Panc1 (cell line): ENCODE measurements around the gene SEPTIN8. TPM values are rescaled to one million over a fixed set of nuclear protein-coding genes. Genes with fewer than 3 reads are reported as not detected.

Source experiments
- ATAC-seq: fragments of 200-7000 bp; cut with Tn5 transposase; 2 replicates; pipeline ENCODE4 v1.9.1; 2020; ENCODE audit warnings: mild to moderate bottlenecking, moderate library complexity
- BruUV-seq: library from RNA; stranded (reverse); fragments of 400-500 nt; replicated peaks from 2 replicates; lab custom pipeline; 2021; lab: Mats Ljungman, UMichigan
- CTCF ChIA-PET: fragments of 300-600 bp; sonication (Branson Sonifier 250); formaldehyde crosslinking; loops from one replicate; lab custom pipeline; 2022; ENCODE audit warnings: antibody characterized with exemption; lab: Charles Lee
- POLR2A ChIA-PET: fragments of 300-600 bp; sonication (Branson Sonifier 250); formaldehyde crosslinking; loops from one replicate; lab custom pipeline; 2022; ENCODE audit warnings: antibody characterized with exemption; lab: Charles Lee
- DNase-seq: peaks from one replicate; pipeline ENCODE4 v3.0.0-alpha.2; 2010; ENCODE audit warnings: low read depth, low spot score
- H3K27ac ChIP-seq: 2 replicates; pipeline ENCODE4 v1.5.1; 2011; ENCODE audit warnings: mild to moderate bottlenecking, low read length, inconsistent platforms
- H3K27me3 ChIP-seq: fragments of 200-500 bp; sonication (Bioruptor generic); 2 replicates; pipeline ENCODE4 v1.6.0; 2014; ENCODE audit warnings: low read length, inconsistent platforms; ENCODE audit not compliant: control insufficient read depth, insufficient read depth
- H3K36me3 ChIP-seq: fragments of 200-500 bp; sonication (Bioruptor generic); 2 replicates; pipeline ENCODE4 v1.5.1; 2014; ENCODE audit warnings: inconsistent platforms, mild to moderate bottlenecking, low read length, moderate library complexity; ENCODE audit not compliant: control insufficient read depth, insufficient read depth
- H3K4me1 ChIP-seq: 2 replicates; pipeline ENCODE4 v1.5.1; 2011; ENCODE audit warnings: inconsistent platforms, mild to moderate bottlenecking, low read length, moderate library complexity; ENCODE audit not compliant: control insufficient read depth, insufficient read depth
- H3K4me3 ChIP-seq, 2 experiments: 2 replicates each; pipeline ENCODE4 v1.5.1; 2011 to 2012; ENCODE audit warnings: low read depth in 2 of 2, low read length in 2 of 2, mild to moderate bottlenecking in 2 of 2, inconsistent platforms in 1 of 2, moderate library complexity in 1 of 2
- H3K9me3 ChIP-seq: fragments of 200-500 bp; sonication (Bioruptor generic); 2 replicates; pipeline ENCODE4 v1.5.1; 2014; ENCODE audit warnings: low read depth, mild to moderate bottlenecking, inconsistent platforms, low read length, moderate library complexity; ENCODE audit not compliant: control insufficient read depth, insufficient read depth
- POLR2AphosphoS5 ChIP-seq: IDR thresholded peaks from 2 replicates; pipeline ENCODE4 v1.6.1; 2012; ENCODE audit warnings: mild to moderate bottlenecking, low read depth, low read length, moderate library complexity
- SIN3A ChIP-seq: IDR thresholded peaks from 2 replicates; pipeline ENCODE4 v1.6.1; 2012; ENCODE audit warnings: low read depth, mild to moderate bottlenecking, low read length, moderate library complexity, borderline replicate concordance; ENCODE audit not compliant: insufficient read depth
- TCF7L2 ChIP-seq: IDR thresholded peaks from 2 replicates; pipeline ENCODE4 v1.6.1; 2011; ENCODE audit warnings: mild to moderate bottlenecking, low read depth, low read length, inconsistent platforms
- in situ Hi-C: cut with HindIII; loops from 2 replicates; pipeline ENCODE4 v1.10.0; 2016; ENCODE audit warnings: low sequenced_read_pairs, low pct_unique_long_range_greater_than_20kb
- intact Hi-C: fragments of 100-400 bp; cut with micrococcal nuclease; formaldehyde crosslinking; loops from one replicate; pipeline ENCODE4 v1.10.0; 2022; ENCODE audit not compliant: unreplicated experiment
- total RNA-seq: library from RNA; stranded (reverse); gene quantifications from one replicate; pipeline ENCODE4 v1.2.1, GENCODE V29; 2021; ENCODE audit not compliant: unreplicated experiment
- TF ChIP-seq, protein P1 (sequence below): fragments of 450-650 bp; IDR thresholded peaks from 2 replicates; pipeline ENCODE4 v1.5.1; 2017; ENCODE audit warnings: mild to moderate bottlenecking
- TF ChIP-seq, protein P2 (sequence below), 2 experiments: IDR thresholded peaks; 2 replicates each; pipeline ENCODE4 v1.6.1; 2011 to 2012; ENCODE audit warnings: low read depth in 2 of 2, control low read depth in 1 of 2, low read length in 1 of 2, mild to moderate bottlenecking in 1 of 2, moderate library complexity in 1 of 2; ENCODE audit not compliant: insufficient read depth in 1 of 2

SEPTIN8 gene
- total RNA-seq, 1 experiment from 2014 or later: 22.8 TPM

DNA sequence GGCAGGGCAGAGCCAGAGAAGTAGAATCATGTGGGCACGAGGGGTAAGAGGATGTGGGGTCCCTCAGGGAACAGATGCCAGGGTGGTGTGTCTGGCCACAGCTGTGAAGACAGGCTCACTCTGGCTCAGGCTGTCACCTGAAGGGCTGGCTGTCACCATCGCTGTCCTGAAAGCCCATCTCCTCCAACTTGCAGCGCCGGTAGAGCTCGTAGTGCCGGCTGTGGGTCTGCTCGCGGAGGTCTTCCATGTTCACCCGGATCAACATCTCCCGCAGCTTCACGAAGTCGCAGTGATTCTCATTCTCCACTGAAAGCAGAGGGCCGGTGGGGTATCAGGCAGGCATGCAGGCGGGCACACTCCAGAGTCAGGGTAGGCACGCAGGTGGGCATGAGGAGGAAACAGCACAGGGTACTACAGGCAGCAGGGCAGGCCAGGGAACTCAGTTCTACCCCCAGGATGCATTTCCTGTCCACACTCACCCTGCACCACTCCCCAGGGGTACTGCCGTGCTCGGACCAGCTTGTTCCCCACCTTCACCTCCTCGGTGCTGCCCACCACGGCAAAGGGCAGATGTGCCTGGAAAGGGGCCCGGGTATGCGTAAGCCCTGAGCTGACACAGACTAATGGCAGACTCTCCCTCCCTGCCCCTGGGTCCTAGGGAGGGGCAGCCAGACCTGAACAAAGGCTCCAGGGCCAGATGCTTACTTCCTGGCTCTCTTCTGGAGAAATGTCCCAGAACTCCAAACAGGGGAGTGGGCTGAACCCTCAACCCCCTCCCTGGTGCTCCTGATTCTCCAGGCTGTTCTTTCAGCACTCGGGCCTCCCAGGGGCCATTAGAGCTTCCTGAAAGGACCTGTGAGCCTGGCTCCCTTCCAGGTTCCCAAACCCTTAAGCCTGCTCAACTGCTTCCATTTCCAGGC lies 15.5 kb downstream of the SEPTIN8 start:
- no TSS peak for BruUV-seq
- DNase-seq: no peak
- CTCF ChIA-PET: no interaction called here

DNA sequence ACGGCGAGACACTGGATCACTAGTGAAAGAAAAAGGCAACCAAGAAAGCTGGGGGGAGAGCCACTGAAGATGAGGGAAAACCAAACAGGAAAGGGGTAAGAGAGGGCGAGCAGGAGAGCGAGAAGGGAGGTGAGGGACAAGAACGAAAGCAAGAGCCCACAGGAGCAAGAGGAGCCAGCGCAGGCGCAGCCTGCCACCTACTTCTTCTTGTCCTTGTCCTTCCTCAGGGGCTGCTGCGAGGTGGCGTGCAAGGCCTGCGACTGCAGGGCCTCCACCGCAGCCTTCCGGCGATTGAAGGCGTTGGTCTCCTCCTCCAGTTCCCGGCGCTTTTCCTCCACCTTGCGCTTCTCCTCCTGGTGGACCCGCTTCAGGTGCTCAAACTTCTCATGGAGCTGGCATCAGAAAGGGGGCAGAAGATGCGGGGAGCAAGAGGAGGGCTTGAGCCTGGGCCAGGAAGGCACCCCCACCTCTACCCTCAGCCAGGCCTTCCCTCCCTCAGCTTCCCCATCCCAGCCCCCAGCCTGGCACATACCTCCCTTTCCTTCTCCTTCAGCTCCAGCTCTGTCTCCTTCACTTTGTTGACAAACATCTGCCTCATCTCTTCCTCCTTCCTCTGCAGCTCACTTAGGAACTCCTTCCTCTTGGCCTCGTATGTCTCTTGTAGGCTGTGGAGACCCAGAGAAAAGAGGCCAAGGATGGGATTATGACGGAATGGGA lies 16.3 kb downstream of the SEPTIN8 start:
- Histone ChIP-seq H3K27me3 (no peaks in the 10 kb centered on the region), H3K4me3 (no peak overlapping the region), H3K9me3 (no peaks in the 10 kb centered on the region), H3K4me1 (no peaks in the 10 kb centered on the region), H3K27ac (no peak overlapping the region), H3K36me3 (peaks cover 4% of the 10 kb centered on the region; the same call in 1 of the 2 replicates)
- no TSS peak for BruUV-seq
- ChIA-PET POLR2A (no interaction called here), CTCF (no interaction called here)
- ATAC-seq (no peak), DNase-seq (no peak)
- no peak for TF ChIP-seq TCF7L2
- TF ChIP-seq, protein P1, sequence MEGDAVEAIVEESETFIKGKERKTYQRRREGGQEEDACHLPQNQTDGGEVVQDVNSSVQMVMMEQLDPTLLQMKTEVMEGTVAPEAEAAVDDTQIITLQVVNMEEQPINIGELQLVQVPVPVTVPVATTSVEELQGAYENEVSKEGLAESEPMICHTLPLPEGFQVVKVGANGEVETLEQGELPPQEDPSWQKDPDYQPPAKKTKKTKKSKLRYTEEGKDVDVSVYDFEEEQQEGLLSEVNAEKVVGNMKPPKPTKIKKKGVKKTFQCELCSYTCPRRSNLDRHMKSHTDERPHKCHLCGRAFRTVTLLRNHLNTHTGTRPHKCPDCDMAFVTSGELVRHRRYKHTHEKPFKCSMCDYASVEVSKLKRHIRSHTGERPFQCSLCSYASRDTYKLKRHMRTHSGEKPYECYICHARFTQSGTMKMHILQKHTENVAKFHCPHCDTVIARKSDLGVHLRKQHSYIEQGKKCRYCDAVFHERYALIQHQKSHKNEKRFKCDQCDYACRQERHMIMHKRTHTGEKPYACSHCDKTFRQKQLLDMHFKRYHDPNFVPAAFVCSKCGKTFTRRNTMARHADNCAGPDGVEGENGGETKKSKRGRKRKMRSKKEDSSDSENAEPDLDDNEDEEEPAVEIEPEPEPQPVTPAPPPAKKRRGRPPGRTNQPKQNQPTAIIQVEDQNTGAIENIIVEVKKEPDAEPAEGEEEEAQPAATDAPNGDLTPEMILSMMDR: no peak
- no peak for TF ChIP-seq SIN3A
- TF ChIP-seq, protein P2, sequence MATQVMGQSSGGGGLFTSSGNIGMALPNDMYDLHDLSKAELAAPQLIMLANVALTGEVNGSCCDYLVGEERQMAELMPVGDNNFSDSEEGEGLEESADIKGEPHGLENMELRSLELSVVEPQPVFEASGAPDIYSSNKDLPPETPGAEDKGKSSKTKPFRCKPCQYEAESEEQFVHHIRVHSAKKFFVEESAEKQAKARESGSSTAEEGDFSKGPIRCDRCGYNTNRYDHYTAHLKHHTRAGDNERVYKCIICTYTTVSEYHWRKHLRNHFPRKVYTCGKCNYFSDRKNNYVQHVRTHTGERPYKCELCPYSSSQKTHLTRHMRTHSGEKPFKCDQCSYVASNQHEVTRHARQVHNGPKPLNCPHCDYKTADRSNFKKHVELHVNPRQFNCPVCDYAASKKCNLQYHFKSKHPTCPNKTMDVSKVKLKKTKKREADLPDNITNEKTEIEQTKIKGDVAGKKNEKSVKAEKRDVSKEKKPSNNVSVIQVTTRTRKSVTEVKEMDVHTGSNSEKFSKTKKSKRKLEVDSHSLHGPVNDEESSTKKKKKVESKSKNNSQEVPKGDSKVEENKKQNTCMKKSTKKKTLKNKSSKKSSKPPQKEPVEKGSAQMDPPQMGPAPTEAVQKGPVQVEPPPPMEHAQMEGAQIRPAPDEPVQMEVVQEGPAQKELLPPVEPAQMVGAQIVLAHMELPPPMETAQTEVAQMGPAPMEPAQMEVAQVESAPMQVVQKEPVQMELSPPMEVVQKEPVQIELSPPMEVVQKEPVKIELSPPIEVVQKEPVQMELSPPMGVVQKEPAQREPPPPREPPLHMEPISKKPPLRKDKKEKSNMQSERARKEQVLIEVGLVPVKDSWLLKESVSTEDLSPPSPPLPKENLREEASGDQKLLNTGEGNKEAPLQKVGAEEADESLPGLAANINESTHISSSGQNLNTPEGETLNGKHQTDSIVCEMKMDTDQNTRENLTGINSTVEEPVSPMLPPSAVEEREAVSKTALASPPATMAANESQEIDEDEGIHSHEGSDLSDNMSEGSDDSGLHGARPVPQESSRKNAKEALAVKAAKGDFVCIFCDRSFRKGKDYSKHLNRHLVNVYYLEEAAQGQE (IDR thresholded peaks at IDR 0.05; ENCODE audit: insufficient read depth in 1 of 2, low read depth in 2 of 2, low read length in 1 of 2): no peak
- TF ChIP-seq POLR2AphosphoS5: no peak
- in situ Hi-C loops: no loop called here
- intact Hi-C loops: no loop called here

More for the DNA sequence above, 15.5 kb downstream of the SEPTIN8 start:
- TF ChIP-seq SIN3A: no peak
- TF ChIP-seq, protein P2 (IDR thresholded peaks at IDR 0.05; ENCODE audit: insufficient read depth in 1 of 2, low read depth in 2 of 2, low read length in 1 of 2): no peak
- TF ChIP-seq, protein P1: no peak
- TF ChIP-seq POLR2AphosphoS5: no peak
- no peak for TF ChIP-seq TCF7L2
- no peaks in the 10 kb centered on the region for H3K27me3 ChIP-seq
- in situ Hi-C loops (no loop called here), intact Hi-C loops (no loop called here)
- H3K4me1 ChIP-seq: no peaks in the 10 kb centered on the region
- no peak overlapping the region for H3K4me3 ChIP-seq
- no peaks in the 10 kb centered on the region for H3K9me3 ChIP-seq
- POLR2A ChIA-PET: no interaction called here
- H3K36me3 ChIP-seq: peaks cover 4% of the 10 kb centered on the region; the same call in 1 of the 2 replicates
- H3K27ac ChIP-seq: no peak overlapping the region
- no peak; the same call in 1 of the 2 replicates for ATAC-seq
